GM12878 (cell line): Measurements from ENCODE around the gene ZCCHC2. TPM values are rescaled to one million over a fixed set of nuclear protein-coding genes. Genes with fewer than 3 reads are reported as not detected.

Experiments used
- ATAC-seq: fragments of 200-7000 bp; cut with Tn5 transposase; 3 replicates; pipeline ENCODE4 v1.9.1; 2020; ENCODE audit warnings: mild to moderate bottlenecking, moderate library complexity
- BruUV-seq: library from RNA; stranded (reverse); fragments of 400-500 nt; replicated peaks from 2 replicates; lab custom pipeline; 2021; lab: Mats Ljungman, UMichigan
- CTCF ChIA-PET: fragments of 300-600 bp; sonication (Branson Sonifier 250); formaldehyde crosslinking; extraction: SDS; loops from one replicate; lab custom pipeline; 2021; ENCODE audit warnings: inconsistent platforms; lab: Yijun Ruan, JAX
- POLR2A ChIA-PET: fragments of 350-600 bp; formaldehyde crosslinking; extraction: SDS; loops from one replicate; lab custom pipeline; 2021; ENCODE audit warnings: inconsistent platforms; lab: Charles Lee
- RAD21 ChIA-PET: fragments of 300-600 bp; sonication (Branson Sonifier 250); formaldehyde crosslinking; loops from one replicate; lab custom pipeline; 2023; ENCODE audit warnings: antibody characterized with exemption; ENCODE audit not compliant: unreplicated experiment; lab: Charles Lee
- SMC1A ChIA-PET: fragments of 300-600 bp; sonication (Branson Sonifier 250); formaldehyde crosslinking; loops from one replicate; lab custom pipeline; 2023; ENCODE audit not compliant: unreplicated experiment, uncharacterized antibody; lab: Charles Lee
- DNase-seq: peaks from one replicate; pipeline ENCODE4 v3.0.0-alpha.2; 2011; ENCODE audit warnings: low read depth, low spot score
- FAIRE-seq: peaks from 3 replicates; lab custom pipeline; 2011; peaks lifted over from hg19 to GRCh38; lab: Jason Lieb, UNC
- H2AFZ ChIP-seq: 2 replicates; pipeline ENCODE4 v1.6.0; 2011; ENCODE audit warnings: low read depth, low read length, control low read depth; ENCODE audit not compliant: control insufficient read depth
- H3K27ac ChIP-seq: 2 replicates; pipeline ENCODE4 v1.5.1; 2011; ENCODE audit warnings: control low read depth; ENCODE audit not compliant: control insufficient read depth, insufficient read depth
- H3K27me3 ChIP-seq, 2 experiments: replicated peaks in 1 of 2; 2 replicates each; pipeline versions ENCODE4 v1.6.0 to v1.6.1; 2011; ENCODE audit warnings: low read length in 1 of 2; ENCODE audit not compliant: control insufficient read depth in 2 of 2, insufficient read depth in 2 of 2
- H3K36me3 ChIP-seq, 2 experiments: 2 replicates each; pipeline ENCODE4 v1.5.1; 2011; ENCODE audit warnings: low read length in 1 of 2; ENCODE audit not compliant: control insufficient read depth in 2 of 2, insufficient read depth in 2 of 2
- H3K4me1 ChIP-seq: 2 replicates; pipeline ENCODE4 v1.6.1; 2011; ENCODE audit warnings: mild to moderate bottlenecking, low read length, moderate library complexity, mixed read lengths; ENCODE audit not compliant: control insufficient read depth, insufficient read depth
- H3K4me2 ChIP-seq: 2 replicates; pipeline ENCODE4 v1.6.0; 2011; ENCODE audit warnings: control low read depth; ENCODE audit not compliant: control insufficient read depth, insufficient read depth
- H3K4me3 ChIP-seq: fragments of 200-600 bp; sonication (generic); 2 replicates; pipeline ENCODE4 v1.5.1; 2016
- H3K79me2 ChIP-seq: 2 replicates; pipeline ENCODE4 v1.6.0; 2011; ENCODE audit warnings: low read length; ENCODE audit not compliant: control insufficient read depth, insufficient read depth
- H3K9ac ChIP-seq: 2 replicates; pipeline ENCODE4 v1.8.0; 2011; ENCODE audit warnings: low read length, control low read depth, mixed read lengths; ENCODE audit not compliant: control insufficient read depth, insufficient read depth
- H3K9me3 ChIP-seq: replicated peaks from 3 replicates; pipeline ENCODE4 v1.5.1; 2011; ENCODE audit warnings: mild to moderate bottlenecking, low read length; ENCODE audit not compliant: control insufficient read depth, insufficient read depth
- H4K20me1 ChIP-seq: 2 replicates; pipeline ENCODE4 v1.6.0; 2011; ENCODE audit not compliant: control insufficient read depth, insufficient read depth
- BCL11A ChIP-seq: IDR thresholded peaks from 2 replicates; pipeline ENCODE4 v1.6.1; 2011; ENCODE audit warnings: low read depth, low read length
- ESRRA ChIP-seq: IDR thresholded peaks from 2 replicates; pipeline ENCODE4 v1.6.1; 2012; ENCODE audit warnings: mild to moderate bottlenecking, low read length, improper control_type of control experiment
- EZH2 ChIP-seq: IDR thresholded peaks from 2 replicates; pipeline ENCODE4 v1.6.1; 2012; ENCODE audit warnings: low read depth, mild to moderate bottlenecking, control low read depth, inconsistent platforms, low read length, borderline replicate concordance; ENCODE audit not compliant: control insufficient read depth
- FOXK2 ChIP-seq: fragments of 450-650 bp; IDR thresholded peaks from 2 replicates; pipeline ENCODE4 v1.6.1; 2017; ENCODE audit warnings: mild to moderate bottlenecking, moderate library complexity
- FOXM1 ChIP-seq: IDR thresholded peaks from 2 replicates; pipeline ENCODE4 v1.6.1; 2012; ENCODE audit warnings: low read depth, mild to moderate bottlenecking, inconsistent platforms, low read length, moderate library complexity
- GABPA ChIP-seq: IDR thresholded peaks from 2 replicates; pipeline ENCODE4 v1.6.1; 2014; ENCODE audit warnings: antibody characterized with exemption, low read depth, mild to moderate bottlenecking, inconsistent platforms
- KLF5 ChIP-seq: fragments of 450-650 bp; IDR thresholded peaks from 2 replicates; pipeline ENCODE4 v1.6.1; 2014; ENCODE audit warnings: mild to moderate bottlenecking; ENCODE audit not compliant: partially characterized antibody
- LARP7 ChIP-seq: fragments of 450-650 bp; IDR thresholded peaks from 2 replicates; pipeline ENCODE4 v1.6.1; 2017; ENCODE audit warnings: mild to moderate bottlenecking
- MEF2A ChIP-seq: IDR thresholded peaks from 2 replicates; pipeline ENCODE4 v1.6.1; 2011; ENCODE audit warnings: low read depth, mild to moderate bottlenecking, low read length, moderate library complexity; ENCODE audit not compliant: insufficient read depth
- NFXL1 ChIP-seq: fragments of 450-650 bp; IDR thresholded peaks from 2 replicates; pipeline ENCODE4 v1.6.1; 2017; ENCODE audit warnings: antibody characterized with exemption, mild to moderate bottlenecking, borderline replicate concordance
- NFYB ChIP-seq: IDR thresholded peaks from 2 replicates; pipeline ENCODE4 v1.6.1; 2011; ENCODE audit warnings: low read depth, mild to moderate bottlenecking, low read length, improper control_type of control experiment, moderate library complexity; ENCODE audit not compliant: insufficient read depth
- NR2C2 ChIP-seq: IDR thresholded peaks from 2 replicates; pipeline ENCODE4 v1.6.1; 2011; ENCODE audit warnings: borderline replicate concordance, low read depth; ENCODE audit not compliant: control insufficient read depth, insufficient read length
- NRF1 ChIP-seq: conservative IDR thresholded peaks from 2 replicates; pipeline ENCODE4 v1.6.1; 2011; ENCODE audit warnings: mild to moderate bottlenecking, low read depth, low read length, improper control_type of control experiment
- POLR2A ChIP-seq: IDR thresholded peaks from 2 replicates; pipeline ENCODE4 v1.6.1; 2011; ENCODE audit warnings: low read depth, mild to moderate bottlenecking, low read length
- RCOR1 ChIP-seq: conservative IDR thresholded peaks from 2 replicates; pipeline ENCODE4 v1.6.1; 2012; ENCODE audit warnings: low read depth, low read length, improper control_type of control experiment
- SUPT20H ChIP-seq: IDR thresholded peaks from 2 replicates; pipeline ENCODE4 v1.6.1; 2011; ENCODE audit warnings: low read depth, mild to moderate bottlenecking, low read length, moderate library complexity, borderline replicate concordance; ENCODE audit not compliant: control insufficient read depth
- WRNIP1 ChIP-seq: IDR thresholded peaks from 2 replicates; pipeline ENCODE4 v1.6.1; 2011; ENCODE audit warnings: low read depth, low read length, improper control_type of control experiment, borderline replicate concordance
- YY1 ChIP-seq: IDR thresholded peaks from 2 replicates; pipeline ENCODE4 v1.6.1; 2011; ENCODE audit warnings: low read depth, mild to moderate bottlenecking, low read length
- in situ Hi-C: fragments of 300-500 bp; cut with MboI; formaldehyde crosslinking; loops from 9 replicates; pipeline ENCODE4 v1.14.3; 2018; ENCODE audit warnings: mixed read lengths
- intact Hi-C: fragments of 100-400 bp; cut with micrococcal nuclease; formaldehyde crosslinking; loops from one replicate; pipeline ENCODE4 v1.14.2; 2022; ENCODE audit not compliant: unreplicated experiment
- polyA plus RNA-seq, 11 experiments: library from polyadenylated mRNA; depleted of rRNA in 4 of 11; unstranded in 6 of 11; stranded (reverse) in 5 of 11; fragments of >200 nt; fragmentation: Nextera tagmentation in 4 of 11; fragmentation: Illumina TruSeq in 1 of 11; extraction: Ambion mirVana in 4 of 11; extraction: Trizol in 1 of 11; gene quantifications; 1 replicate in 1 of 11; 2 replicates in 10 of 11; pipeline versions ENCODE4 v1.2.1 to v1.2.3, GENCODE V29; 2011 to 2016; ENCODE audit warnings: inconsistent platforms in 2 of 11, missing spikeins in 2 of 11, low read depth in 1 of 11
- total RNA-seq, 4 experiments: library from RNA; depleted of rRNA in 3 of 4; stranded (reverse); fragments of >200 nt in 3 of 4; fragmentation: Illumina TruSeq in 1 of 4; extraction: Trizol in 1 of 4; gene quantifications; 2 replicates each; pipeline versions ENCODE4 v1.2.1 to v1.2.3, GENCODE V29; 2013 to 2021
- TF ChIP-seq, protein P1 (sequence below): fragments of 450-650 bp; IDR thresholded peaks from 2 replicates; pipeline ENCODE4 v1.6.1; 2014; ENCODE audit warnings: mild to moderate bottlenecking
- TF ChIP-seq, protein P2 (sequence below): fragments of 450-650 bp; IDR thresholded peaks from 2 replicates; pipeline ENCODE4 v1.6.1; 2017; ENCODE audit warnings: borderline replicate concordance

ZCCHC2 gene
- total and polyA plus RNA-seq, 10 of the 15 experiments (the other 5 are each of a cell fraction or from before 2014, with no cell fraction given) = 1.7 to 17.4 (median 8.6) TPM

DNA sequence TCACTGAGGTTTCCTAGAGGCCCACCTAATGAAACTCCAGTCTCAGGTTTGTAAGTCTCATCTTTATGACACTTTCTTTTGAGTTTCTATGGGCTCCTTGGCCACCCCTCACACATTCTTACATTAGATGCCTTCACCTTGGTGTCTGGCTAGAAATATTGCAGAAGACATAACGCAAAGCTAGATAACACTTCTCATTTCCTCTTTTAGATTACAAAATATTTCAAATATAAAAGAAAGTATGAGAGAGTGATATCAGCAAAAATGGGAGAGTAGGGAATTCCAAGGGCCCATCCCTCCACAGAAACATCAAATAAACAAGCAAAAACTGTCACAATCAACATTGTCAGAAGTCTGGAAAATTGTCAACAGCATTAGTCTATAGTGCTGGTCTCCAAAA, 43.3 kb upstream of the ZCCHC2 start (continued):
- TF ChIP-seq WRNIP1 = no peak
- TF ChIP-seq, all 136 proteins: peak for 0

DNA sequence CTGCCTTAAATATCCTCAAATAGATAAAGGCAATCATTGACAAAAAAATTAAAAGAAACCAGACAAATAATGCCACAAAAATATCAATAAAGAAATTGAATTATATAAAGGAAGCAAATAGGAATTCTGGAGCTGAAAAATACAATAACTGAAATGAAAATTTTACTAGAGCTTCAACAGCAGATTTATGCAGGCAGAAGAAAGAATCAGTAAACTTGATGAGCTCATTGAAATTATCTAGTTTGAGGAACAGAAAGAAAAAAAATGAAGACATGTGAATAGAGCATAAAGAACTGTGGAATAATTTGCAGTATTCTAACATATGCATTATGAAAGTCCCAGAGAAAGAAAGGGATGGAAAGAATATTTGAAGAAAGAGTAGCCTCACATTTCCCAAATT, 41.9 kb upstream of the ZCCHC2 start:
- no peak for TF ChIP-seq BCL11A
- TF ChIP-seq NRF1 = no peak
- TF ChIP-seq POLR2A = no peak
- TF ChIP-seq, protein P1, sequence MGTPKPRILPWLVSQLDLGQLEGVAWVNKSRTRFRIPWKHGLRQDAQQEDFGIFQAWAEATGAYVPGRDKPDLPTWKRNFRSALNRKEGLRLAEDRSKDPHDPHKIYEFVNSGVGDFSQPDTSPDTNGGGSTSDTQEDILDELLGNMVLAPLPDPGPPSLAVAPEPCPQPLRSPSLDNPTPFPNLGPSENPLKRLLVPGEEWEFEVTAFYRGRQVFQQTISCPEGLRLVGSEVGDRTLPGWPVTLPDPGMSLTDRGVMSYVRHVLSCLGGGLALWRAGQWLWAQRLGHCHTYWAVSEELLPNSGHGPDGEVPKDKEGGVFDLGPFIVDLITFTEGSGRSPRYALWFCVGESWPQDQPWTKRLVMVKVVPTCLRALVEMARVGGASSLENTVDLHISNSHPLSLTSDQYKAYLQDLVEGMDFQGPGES = no peak
- TF ChIP-seq KLF5 = no peak
- no peak for TF ChIP-seq MEF2A
- no peak for TF ChIP-seq YY1
- no peak for TF ChIP-seq ESRRA
- no peak for TF ChIP-seq SUPT20H
- no peak for TF ChIP-seq NFXL1
- no peak for TF ChIP-seq GABPA
- no peak for TF ChIP-seq LARP7
- no peak for TF ChIP-seq FOXK2
- no peak for TF ChIP-seq EZH2
- TF ChIP-seq, protein P2, sequence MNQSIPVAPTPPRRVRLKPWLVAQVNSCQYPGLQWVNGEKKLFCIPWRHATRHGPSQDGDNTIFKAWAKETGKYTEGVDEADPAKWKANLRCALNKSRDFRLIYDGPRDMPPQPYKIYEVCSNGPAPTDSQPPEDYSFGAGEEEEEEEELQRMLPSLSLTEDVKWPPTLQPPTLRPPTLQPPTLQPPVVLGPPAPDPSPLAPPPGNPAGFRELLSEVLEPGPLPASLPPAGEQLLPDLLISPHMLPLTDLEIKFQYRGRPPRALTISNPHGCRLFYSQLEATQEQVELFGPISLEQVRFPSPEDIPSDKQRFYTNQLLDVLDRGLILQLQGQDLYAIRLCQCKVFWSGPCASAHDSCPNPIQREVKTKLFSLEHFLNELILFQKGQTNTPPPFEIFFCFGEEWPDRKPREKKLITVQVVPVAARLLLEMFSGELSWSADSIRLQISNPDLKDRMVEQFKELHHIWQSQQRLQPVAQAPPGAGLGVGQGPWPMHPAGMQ = no peak
- no peak for TF ChIP-seq NFYB
- TF ChIP-seq FOXM1 = no peak
- TF ChIP-seq NR2C2 = no peak
- no peak for TF ChIP-seq RCOR1
- Histone ChIP-seq H3K9ac (no peak overlapping the region), H3K9me3 (peaks cover 6% of the 10 kb centered on the region; the same call in 2 of the 3 replicates), H3K4me3 (no peak overlapping the region), H3K79me2 (no peaks in the 10 kb centered on the region), H3K27ac (no peak overlapping the region), H3K4me1 (no peaks in the 10 kb centered on the region), H3K27me3 (0 out of 4 replicates have a peak, but pooled peaks cover 0 to 4% of the 10 kb centered on the region in 2 experiments), H3K4me2 (no peak overlapping the region), H2AFZ (no peak overlapping the region), H3K36me3 (no peaks in the 10 kb centered on the region), H4K20me1 (no peaks in the 10 kb centered on the region)
- no peak for FAIRE-seq
- BruUV-seq = no TSS peak
- ChIA-PET RAD21 (no interaction called here), SMC1A (interaction anchor here (1.3 to 1.4 kb wide), 2 partner anchors 11 to 40 kb away, joined by 3 to 4 read pairs; no protein-coding TSS in a partner anchor), CTCF (no interaction called here), POLR2A (no interaction called here)
- no peak for ATAC-seq
- intact Hi-C loops (no loop called here), in situ Hi-C loops (no loop called here)
- no peak for DNase-seq
